Metanephros (tissue), 2 donors: ENCODE measurements around the gene MAP7D2. TPM values are rescaled to one million over a fixed set of nuclear protein-coding genes. Genes with fewer than 3 reads are reported as not detected.

ENCODE experiments used
- small RNA-seq: library from RNA; depleted of rRNA; stranded (forward); fragments of <200 nt; gene quantifications from one replicate; pipeline ENCODE3, GENCODE V24; 2014; ENCODE audit warnings: low replicate concordance
- total RNA-seq: library from RNA; depleted of rRNA; stranded (reverse); fragments of >200 nt; gene quantifications from one replicate; pipeline ENCODE4 v1.2.3, GENCODE V29; 2014

MAP7D2 gene
- 0.93 TPM for total RNA-seq

GRCh38 chrX:20116577-20117240 lies at the start of gene MAP7D2:
TSS of gene MAP7D2 (minus strand) at chrX:20116907. CDS start at chrX:20116879, 28 bp downstream.

GRCh38 chrX:20141281-20142220 lies 24.8 kb upstream of the MAP7D2 start, which contains the start of gene EIF1AX:
TSS of gene EIF1AX (minus strand) at chrX:20141838. CDS start at chrX:20141640, 198 bp downstream.

GRCh38 chrX:19990556-19991349 lies 126.0 kb downstream of the MAP7D2 start, which contains the start of gene BCLAF3:
TSS of gene BCLAF3 (minus strand) at chrX:19991061. CDS start at chrX:19970264, 20,797 bp downstream.

Small RNA genes within 50 kb of the gene (small RNA-seq; reads per million reads assigned to genes)
- gene MIR23C (0.16 reads per million), gene RF00019 (not detected), gene RF00493 (45.7 reads per million, percentile 97 among the genes with 10 or more reads in this experiment), gene RF00494 (not detected)

Other genes starting within 250 kb of the MAP7D2 start
- gene SH3KBP1, start 229.3 kb downstream of the MAP7D2 start, total RNA-seq: 16.3 TPM
- gene BCLAF3, start 125.8 kb downstream of the MAP7D2 start, total RNA-seq: 12.0 TPM
- 50.4 TPM for gene EIF1AX, start 24.9 kb upstream of the MAP7D2 start, total RNA-seq
- 33.0 TPM for gene RPS6KA3, start 150.0 kb upstream of the MAP7D2 start, total RNA-seq